RWPE1 (cell line): ENCODE data around the gene LGSN.
"Not testable (repeated sequence)": the region's sequence is repeated elsewhere in the genome, so short reads cannot be mapped to it uniquely, and the experiment has no call there.

Experiments used
- CTCF ChIA-PET: fragments of 350-600 bp; sonication (Branson Sonifier 250); formaldehyde crosslinking; extraction: SDS; loops from one replicate; lab custom pipeline; 2021; lab: Yijun Ruan, JAX
- POLR2A ChIA-PET: fragments of 400-600 bp; formaldehyde crosslinking; extraction: SDS; loops from one replicate; lab custom pipeline; 2020; ENCODE audit warnings: antibody characterized with exemption; ENCODE audit not compliant: low non-redundant PET; lab: Yijun Ruan, JAX
- DNase-seq: peaks from one replicate; pipeline ENCODE4 v3.0.0; 2012; ENCODE audit warnings: low spot score
- H3K27ac ChIP-seq: fragments of 450-650 bp; 2 replicates; pipeline ENCODE4 v1.5.1; 2017
- CTCF ChIP-seq: fragments of 450-650 bp; conservative IDR thresholded peaks from 2 replicates; pipeline ENCODE4 v1.5.1; 2017; ENCODE audit warnings: low read depth, mild to moderate bottlenecking

The LGSN gene

GRCh38 chr6:63319939-63320338 lies at the start of gene LGSN:
TSS of gene LGSN (minus strand) at chr6:63319983. CDS start at chr6:63319943, 40 bp downstream.
- H3K27ac ChIP-seq, result no peak within 1 kb of the TSS
- no peak for DNase-seq
- CTCF ChIA-PET, result interaction anchor here (0.6 to 0.7 kb wide), 2 partner anchors 14 to 535 kb away, joined by 3 read pairs; no protein-coding TSS in a partner anchor
- no peak for TF ChIP-seq CTCF
- POLR2A ChIA-PET, result no interaction called here

- POLR2A ChIA-PET, result no interaction called here
- H3K27ac ChIP-seq, result no peak overlapping the region
- CTCF ChIA-PET, result interaction anchor here (0.6 kb wide), 1 partner anchor 23 kb away, joined by 3 read pairs; no protein-coding TSS in a partner anchor
- no peak for TF ChIP-seq CTCF
- DNase-seq, result no peak
These were observed 48.6 kb upstream of the LGSN start for GRCh38 chr6:63368347-63368746.

GRCh38 chr6:63362500-63363120 lies 42.8 kb upstream of the LGSN start:
- DNase-seq, H3K27ac ChIP-seq, POLR2A ChIA-PET, CTCF ChIA-PET: not testable (repeated sequence)

- H3K27ac ChIP-seq, POLR2A ChIA-PET, DNase-seq, CTCF ChIA-PET: not testable (repeated sequence)
These were observed 37.6 kb upstream of the LGSN start for GRCh38 chr6:63357384-63357783.

- no peak overlapping the region for H3K27ac ChIP-seq
- CTCF ChIA-PET, result no interaction called here
- DNase-seq, result no peak
- no peak for TF ChIP-seq CTCF
- POLR2A ChIA-PET, result no interaction called here
These were observed 35.8 kb upstream of the LGSN start for GRCh38 chr6:63355632-63356031.

GRCh38 chr6:63353286-63353630 lies 33.5 kb upstream of the LGSN start:
- peak; percentile 46 for TF ChIP-seq CTCF
- ChIA-PET CTCF (interaction anchor here (0.6 to 2.2 kb wide), 14 partner anchors 143 to 795 kb away, joined by 3 to 14 read pairs (median 4); no protein-coding TSS in a partner anchor), POLR2A (no interaction called here)
- no peak for DNase-seq
- no peak overlapping the region for H3K27ac ChIP-seq

- peak; percentile 80 for TF ChIP-seq CTCF
- peak; percentile 30 for DNase-seq
- CTCF ChIA-PET, result interaction anchor here (0.6 to 2.2 kb wide), 17 partner anchors 48 to 468 kb away, joined by 3 to 14 read pairs (median 4); no protein-coding TSS in a partner anchor
- POLR2A ChIA-PET, result interaction anchor here (1.1 kb wide), 1 partner anchor 221 kb away, joined by 4 read pairs; no protein-coding TSS in a partner anchor
- no peak overlapping the region for H3K27ac ChIP-seq
These were observed 32.9 kb upstream of the LGSN start for GRCh38 chr6:63352544-63353285.
